ENCODE measurements around the gene CCDC60.

The CCDC60 gene

DNA sequence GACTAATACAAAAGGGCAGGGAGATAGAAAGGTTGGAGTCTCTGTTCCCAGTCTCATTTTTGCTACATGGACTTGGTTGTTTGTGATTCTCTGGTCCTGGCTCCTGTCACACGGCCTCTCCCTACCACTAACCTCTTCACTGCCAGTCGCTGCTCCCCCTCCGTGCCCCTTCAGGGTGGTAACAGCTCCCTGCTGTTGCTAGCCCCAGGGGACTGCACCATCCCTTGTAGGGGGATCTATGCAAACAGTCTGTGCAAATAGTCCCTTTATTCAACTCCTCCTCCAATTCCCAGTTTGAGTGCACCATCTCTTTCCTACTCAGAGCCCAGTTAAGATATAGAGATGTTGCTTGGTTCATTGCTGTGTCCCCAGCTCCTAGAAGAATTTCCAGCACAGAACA lies 51.1 kb downstream of the CCDC60 start:
- DNase-seq, result no peak

DNA sequence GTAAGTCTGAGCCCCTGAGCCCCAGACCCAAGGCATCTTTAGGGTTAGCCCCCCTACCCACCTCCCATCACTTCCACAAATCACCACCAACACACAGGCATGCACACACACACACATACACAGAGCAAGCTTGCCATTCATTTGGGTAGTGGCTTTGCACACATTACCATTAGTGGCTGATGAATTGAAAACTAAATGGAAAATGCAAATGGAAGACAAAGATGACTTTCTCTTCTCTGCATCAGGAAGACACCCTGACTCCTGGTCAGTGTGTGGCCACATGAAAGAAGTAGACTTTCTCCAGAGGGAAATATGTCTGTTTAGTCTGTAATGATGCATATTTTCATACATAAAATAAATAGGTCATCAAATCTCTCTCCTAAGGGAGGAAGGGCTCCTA lies 55.2 kb downstream of the CCDC60 start:
- no peak for DNase-seq

DNA sequence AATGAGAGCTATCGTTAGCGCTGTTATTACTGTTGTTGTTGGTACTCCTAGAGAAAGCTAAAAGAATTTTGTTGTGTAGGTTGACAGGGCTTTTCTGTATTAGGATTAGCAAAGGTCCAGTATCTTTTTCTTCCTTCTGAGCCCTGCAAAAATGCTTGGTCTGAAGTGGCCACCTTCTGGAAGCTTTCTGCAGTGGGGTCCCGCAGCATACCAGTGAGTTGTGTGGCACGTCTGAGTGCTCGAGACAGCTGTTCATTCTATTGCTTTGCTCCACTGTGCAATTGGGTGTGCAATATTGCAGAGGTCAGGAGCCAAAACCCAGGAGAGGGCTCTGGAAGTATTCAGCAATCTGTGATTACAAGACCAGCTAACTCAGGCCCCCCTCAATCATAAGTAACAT lies 57.1 kb downstream of the CCDC60 start:
- DNase-seq, result no peak

DNA sequence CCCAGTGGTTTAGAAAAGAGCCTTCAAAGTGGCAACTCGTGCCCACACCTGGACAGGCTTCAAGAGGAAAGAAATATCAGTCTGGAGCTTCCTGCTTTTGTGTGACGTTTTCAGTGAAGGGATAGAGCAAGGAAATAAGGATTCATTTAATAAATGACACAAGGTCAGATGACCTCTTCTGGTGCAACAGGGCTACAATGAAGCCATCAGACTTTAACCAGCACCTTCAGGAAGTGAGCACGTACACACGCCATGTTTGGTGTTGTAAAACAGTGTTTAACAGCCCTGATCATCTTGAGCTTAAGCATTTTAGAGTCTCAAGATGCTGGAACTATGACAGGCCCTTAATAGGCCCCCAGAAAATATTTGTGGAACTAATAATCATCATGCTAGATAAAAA lies 59.1 kb downstream of the CCDC60 start:
- no peak for DNase-seq

DNA sequence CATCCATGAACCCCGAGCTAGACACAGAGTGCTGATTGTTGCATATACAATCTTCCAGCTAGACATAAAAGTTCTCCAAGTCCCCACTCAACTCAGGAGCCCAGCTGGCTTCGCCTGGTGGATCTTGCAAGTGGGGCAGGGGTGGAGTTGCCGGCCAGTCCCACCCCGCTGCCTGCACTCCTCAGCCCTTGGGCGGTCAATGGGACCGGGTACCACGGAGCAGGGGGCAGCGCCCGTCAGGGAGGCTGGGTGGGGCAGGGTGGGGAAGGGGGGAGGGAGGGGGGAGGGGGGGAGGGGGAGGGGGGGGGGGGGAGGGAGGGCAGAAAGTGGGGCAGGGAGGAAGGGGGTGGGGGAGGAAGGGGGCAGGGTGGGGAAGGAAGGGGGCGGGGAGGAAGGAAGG lies 63.0 kb downstream of the CCDC60 start:
- DNase-seq, result no peak

DNA sequence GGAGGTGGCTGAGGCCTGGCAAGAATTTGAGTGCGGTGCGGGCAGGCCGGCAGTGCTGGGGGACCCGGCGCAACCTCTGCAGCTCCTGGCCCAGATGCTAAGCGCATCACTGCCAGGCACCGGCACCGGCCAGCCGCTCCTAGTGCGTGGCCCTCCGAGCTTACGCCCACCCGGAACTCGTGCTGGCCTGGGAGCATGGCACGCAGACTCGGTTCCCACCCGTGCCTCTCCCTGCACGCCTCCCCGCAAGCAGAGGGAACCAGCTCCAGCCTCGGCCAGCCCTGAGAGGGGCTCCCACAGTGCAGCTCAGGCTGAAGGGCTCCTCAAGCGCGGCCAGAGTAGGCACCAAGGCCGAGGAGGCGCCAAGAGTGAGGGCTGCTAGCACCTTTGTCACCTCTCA lies 63.7 kb downstream of the CCDC60 start:
- DNase-seq, result no peak

DNA sequence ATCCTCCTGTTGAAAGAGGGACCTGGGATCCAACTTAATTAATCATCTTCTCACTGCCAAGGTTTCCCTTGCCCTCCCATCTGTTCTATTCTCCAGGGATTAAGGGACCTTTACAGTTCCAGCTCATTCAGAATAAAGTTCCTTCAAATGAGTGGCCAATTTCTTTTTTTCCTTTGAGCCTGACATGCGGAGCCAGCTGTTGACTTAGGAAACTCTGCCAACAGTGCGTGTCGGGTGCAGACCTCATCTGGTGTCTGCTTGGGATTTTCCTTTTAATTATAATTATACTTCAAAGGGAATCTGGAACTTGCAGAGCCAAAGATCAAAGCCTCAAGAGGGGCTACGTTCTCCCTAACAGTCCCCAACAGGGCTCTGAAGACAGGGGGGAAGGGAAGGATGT lies 64.8 kb downstream of the CCDC60 start:
- DNase-seq, result no peak

DNA sequence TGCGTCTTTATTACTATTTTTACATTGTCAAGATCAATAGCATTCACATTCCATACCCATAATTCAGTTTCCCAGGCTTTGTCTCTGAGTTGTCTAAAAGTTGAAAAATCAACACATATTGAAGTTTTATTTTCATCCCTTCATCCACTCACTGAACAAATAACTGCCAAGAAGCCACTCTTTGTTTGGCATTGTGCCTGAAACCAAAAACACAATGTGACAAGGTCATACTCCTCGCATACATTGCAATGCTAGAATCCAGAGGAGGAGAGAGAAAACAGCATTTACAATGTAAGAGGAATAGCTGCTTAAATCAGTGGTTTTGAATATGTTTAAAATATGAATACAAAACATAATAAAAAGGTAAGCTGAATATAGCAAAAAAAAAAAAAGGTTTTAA lies 71.8 kb downstream of the CCDC60 start:
- DNase-seq, result no peak

DNA sequence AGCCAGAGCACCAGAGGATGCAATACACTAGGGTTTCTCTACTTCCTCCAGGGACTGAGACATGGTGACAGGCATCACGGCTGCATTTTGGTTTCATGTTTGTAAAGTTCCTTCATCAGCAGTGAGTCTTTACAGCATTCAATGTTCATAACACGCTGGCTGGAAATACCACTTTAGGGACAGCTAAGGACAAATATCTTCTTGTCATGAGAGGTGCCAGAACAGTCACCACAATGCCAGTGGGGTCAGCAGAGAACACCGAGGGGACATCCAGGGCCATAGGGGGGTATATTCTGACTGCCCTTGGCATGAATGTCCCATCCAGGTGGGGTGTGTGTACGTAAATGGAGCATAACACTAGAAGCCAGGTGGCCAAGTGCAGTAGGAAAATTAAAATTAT lies 72.3 kb downstream of the CCDC60 start:
- no peak for DNase-seq

DNA sequence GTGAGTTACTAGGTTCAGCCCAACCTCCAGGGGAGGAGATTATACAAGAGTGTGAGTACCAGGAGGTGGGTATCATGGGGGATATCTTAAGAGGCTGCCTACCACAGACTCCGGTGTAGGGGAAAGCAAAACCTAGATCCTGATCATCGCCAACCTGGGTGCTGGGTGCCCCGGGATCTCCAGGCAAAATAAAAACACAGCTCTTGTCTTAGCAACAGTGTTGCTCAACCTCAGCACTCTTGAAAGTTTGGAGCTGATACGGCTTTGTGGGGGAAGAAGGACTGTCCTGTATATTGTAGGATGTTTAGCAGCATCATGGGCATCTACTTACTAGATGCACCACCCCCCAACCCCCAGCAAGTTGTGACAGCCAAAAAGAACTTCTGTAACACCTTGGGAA lies 74.5 kb downstream of the CCDC60 start:
- no peak for DNase-seq

DNA sequence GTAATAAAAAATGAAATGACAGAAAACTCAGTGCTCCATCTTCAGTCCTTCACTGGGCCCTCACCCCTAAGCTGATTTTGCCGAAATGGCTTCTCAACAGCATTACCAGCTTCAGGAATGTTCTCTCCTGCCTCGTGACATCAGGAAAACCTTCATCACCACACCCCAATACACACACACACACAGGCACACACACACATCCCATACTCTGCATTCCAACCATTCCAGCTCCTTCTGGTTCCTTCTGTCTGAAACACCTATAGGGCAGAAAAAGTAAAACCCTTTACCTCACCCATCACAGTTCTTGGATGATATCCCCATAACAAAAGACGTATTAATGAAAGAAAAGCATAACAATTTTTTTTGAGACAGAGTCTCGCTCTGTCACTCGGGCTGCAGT lies 75.9 kb downstream of the CCDC60 start:
- no peak for DNase-seq

DNA sequence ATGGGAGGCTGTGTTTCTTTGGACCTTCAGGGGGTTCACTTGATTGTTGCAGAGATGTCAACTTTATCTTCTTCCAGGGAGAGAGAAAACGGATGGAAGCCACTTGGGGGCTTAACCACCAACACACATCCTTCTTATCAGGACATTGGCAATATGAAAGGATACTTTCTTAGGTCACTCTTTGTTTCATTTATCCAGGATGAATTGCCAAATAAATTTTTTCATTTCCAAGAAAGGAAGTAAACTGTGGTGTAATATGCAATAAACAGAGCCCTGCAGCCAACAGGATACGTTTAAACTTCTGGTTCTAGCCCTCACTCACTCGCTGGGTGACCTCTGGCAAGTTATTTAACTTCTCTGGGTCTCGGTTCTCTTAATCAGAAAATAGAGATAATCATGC lies 77.8 kb downstream of the CCDC60 start:
- DNase-seq, result no peak

DNA sequence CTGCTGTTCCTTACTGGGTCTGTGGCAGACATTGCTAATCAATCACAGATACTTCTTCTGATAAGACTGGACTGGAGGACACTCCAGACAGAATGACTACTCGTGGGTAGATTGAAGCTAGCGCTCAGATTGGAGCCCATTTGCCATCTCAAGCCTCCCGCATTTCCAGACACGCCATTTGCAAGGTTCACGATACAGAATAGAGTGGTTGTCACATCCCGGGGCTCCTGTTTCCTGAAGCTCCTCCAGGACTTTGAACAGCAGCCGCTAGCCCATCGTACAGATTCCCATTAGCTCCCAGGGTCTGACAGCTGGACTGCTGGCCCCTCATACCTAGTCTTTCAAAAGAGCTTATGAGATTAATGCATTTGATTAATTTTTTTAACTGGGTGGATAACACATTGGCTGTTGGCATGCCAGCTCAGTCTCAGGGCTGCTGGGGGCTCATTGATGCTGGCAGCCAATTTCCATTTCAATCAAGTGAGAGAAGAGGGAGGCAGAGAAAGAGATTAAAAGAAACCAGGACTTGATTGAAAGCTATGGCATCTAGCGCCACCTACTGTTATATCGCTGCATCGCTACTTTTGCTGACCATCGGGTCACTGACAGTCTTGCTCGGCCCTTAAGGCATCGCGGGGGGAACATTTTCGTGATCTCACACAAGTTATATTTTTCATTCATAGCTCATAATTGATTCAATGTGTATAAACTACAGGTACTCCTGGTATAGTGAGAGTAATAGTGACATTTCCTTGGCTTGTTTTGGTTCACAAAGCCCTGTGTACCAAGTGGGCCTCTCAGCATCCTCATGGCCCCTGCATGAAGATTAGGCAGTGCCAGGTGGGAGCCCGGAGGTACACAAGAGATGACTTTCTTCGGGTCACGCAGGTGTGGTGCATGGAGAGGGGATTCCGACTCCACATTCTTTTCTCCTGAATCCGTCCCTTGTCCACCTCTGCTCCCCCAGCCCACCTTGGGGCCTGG lies 78.6 kb downstream of the CCDC60 start:
- DNase-seq, result peak; percentile 61

DNA sequence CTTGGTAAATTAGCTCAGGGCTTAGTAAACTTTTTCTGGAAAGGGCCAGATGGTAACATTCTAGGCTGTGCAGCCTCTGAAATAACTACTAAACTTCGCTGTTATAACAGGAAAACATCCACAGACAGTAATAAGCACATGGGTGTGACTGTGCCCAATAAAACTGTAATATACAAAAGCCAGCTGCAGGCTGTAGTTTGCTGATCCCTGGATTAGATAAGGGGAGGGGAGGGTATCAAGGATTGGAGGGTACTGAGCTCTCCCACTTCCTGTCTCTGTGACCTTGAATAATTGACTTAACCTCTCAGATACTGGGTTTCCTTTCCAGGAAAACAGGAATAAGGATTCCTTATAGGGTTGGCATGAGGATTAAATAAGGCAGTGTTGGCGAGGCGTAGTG lies 81.2 kb downstream of the CCDC60 start:
- DNase-seq, result no peak

DNA sequence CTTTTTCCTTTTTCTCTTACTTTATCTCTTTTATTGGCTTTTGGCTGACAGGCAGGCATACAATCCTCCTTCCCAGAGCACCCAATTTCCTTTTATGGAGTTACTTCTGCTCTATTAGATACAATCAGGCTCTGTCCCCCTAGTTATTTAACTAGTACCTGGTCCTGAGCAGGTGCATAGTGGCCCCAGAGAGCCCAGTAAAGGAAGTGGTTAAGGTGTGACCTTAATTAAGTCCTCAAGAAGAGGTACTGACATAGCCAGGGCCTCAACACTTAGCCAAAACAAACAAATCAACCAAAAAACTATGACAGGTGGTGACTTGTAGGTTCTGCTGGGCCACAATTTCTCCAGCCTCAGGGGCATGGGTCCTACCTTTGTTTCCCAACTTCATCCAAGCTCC lies 82.9 kb downstream of the CCDC60 start:
- DNase-seq, result no peak

DNA sequence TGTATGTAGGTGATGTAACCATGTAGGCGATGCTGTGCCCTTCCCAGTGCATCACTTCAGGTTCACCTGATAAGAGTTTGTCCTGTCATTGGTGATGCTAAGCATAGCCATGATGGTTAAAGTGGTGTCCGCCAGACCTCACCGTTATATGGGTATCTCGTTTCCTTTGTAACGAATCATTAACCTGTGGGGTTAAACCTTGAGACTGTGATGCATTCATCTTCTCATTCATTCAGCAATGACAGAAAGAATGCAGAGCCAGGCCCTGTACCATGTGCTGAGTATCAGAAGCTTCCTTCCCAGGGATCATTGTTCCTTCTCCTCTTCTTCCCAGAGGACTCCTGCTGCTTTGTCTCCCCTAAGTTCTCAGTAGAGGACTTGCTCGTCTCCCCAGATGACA lies 84.9 kb downstream of the CCDC60 start:
- no peak for DNase-seq

DNA sequence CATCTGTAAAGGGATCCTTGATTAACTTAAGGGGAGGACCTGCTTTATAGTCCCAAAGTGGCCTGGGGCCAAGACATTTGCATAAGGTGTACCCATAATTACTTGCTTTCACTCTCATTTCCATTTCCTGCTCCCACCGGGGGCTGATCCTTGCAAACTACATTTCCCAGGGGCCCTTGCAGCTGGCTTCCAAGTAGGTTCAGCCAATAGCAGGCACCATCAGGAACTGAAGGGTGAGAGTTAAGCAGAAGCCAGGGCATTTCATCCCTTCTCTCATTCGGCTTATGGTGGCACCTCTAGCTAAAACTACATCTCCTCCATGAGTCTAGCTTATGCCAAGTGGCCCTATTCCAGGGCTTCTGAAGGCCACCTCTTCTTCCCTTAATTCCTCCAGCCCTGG lies 88.8 kb downstream of the CCDC60 start:
- DNase-seq, result peak; percentile 5

DNA sequence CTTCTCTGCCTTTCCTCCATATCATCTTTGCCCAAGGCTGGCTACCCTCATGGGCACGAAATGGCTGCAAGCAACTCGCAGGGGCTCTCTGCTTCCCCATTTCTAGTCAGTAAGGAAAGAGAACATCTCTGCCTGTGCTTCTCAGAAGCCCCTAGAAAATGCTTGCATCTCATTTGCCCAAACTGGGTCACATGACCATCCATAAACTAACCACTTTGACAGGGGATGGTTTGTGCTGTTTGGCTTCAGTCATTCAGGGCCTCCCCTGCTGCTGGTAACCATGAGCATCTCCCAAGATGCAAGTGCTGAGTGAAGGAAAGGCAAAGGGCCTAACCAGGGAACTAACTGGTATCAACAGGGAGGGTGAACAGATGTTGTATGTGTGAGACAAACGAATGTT lies 91.1 kb downstream of the CCDC60 start:
- DNase-seq, result no peak

DNA sequence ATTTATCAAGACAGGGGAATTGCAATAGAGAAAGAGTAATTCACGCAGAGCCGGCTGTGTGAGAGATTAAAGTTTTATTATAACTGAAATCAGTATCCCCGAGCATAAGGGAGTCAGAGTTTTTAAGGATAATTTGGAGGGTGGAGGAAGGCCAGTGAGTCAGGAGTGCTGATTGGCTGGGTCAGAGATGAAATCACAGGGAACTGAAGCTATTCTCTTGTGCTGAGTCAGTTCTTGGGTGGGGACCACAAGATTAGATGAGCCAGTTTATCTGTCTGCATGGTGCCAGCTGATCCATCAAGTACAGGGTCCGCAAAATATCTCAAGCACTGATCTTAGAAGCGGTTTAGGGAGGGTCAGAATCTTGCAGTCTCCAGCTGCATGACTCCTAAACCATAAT lies 96.6 kb downstream of the CCDC60 start:
- DNase-seq, result no peak

DNA sequence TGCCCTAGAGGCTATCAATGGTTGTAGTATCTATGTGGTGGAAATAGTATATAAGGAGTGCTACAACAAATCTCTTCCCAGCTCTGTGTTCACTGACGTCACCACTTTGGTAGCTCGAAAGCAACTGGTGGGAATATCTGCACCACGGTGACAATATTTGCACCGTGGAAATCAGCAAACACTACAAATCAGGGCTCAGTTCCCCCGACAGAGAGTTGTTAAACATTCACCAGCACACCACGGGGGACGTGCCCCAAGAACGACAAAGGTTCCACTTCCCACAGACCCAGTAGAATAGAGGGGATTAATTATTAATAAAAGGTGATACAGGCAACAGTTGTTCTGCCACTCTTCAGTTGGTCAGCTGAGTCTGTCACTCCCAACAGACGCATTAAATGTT lies 98.4 kb downstream of the CCDC60 start:
- DNase-seq, result no peak

DNA sequence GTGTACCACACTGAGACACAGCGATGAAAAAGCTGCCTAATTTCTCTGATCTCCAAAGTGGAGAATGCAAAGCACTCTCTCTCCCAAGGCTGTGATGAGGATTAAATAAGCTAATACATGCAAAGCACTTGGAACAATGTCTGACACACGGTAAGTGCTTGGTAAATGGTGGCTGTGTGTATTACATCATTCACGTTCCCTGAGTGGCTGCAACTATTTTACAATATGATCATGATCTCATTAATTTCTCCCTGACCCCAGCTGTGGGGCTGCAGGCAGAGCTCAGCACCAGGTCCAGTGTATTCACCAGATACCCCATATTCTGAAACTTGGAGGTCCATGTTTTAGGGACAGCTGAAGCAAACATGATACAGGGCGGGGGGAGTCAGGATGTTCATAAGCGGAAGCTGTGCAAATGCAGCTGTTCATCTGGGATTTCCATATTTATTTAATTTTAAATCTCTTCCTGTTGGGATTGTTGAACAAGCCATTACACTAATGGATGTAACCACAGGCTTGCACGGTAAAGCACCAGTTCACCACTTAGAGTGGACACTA lies 106.4 kb downstream of the CCDC60 start:
- DNase-seq, result no peak

DNA sequence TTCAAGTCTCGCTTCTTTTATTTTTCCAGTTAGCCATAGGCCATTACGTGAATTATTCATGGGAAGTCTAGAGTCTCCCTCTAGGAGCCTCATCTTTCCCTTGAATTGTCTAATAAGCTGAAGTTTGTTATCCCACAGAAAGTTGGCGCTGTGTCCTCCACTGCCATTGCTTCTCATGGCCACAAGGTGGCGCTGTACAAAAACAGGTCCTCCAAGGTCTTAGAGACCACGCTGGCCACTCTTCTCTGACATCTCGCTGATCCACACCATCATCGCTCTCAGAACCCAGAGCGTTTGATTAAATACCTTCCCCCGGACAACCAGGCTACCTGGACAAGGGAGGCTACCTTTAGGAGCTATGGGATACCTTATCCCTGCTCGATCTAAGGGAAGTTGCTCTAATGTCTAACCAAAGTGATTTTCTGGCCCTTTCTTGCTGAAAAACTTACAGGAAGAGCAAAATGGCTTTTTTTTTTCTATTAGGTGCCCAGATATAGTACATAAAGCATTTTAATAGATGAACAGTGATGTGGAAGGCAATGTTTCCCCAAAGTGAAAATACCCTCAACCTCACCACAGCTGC lies 110.0 kb downstream of the CCDC60 start:
- peak; percentile 62 for DNase-seq

DNA sequence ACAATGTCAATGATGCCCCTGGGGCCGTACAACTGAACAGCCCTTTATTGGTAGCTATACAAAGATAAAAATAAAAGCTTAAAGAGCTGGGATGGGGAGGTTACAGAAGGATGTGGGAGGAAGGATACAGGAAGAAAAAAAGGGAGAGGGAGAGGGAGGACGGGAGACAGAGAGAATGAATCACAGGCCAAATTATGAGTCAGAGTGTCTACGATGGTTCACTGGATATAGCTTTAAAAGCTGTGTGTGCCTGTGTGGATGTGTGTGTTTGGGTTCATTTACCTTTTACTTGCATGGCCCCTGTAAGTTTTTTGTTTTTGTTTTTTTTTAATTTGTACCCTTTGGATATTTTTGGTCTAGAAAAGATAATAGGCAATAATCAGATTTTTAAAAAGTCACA lies 111.9 kb downstream of the CCDC60 start:
- DNase-seq, result no peak

DNA sequence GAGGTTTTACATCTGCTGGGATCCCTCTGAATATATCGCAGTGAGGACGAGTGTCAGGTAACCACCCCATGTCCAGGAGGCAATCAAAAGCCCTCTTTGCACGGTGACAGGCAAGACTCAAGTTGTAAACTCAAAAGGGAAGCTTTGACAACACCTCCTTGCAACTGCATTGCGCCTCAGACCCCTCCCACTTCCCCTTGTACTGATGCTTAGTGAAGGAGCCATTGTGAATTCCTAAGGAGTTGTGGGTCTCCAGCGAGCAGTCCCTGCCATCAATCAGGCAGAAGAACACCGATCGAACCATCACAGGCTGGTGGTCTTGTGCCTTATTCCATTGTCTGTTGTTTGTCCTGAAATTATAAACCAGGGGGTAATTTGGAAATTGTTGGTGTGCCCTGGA lies 112.6 kb downstream of the CCDC60 start:
- no peak for DNase-seq

All from activated CD4-positive, alpha-beta T cell treated with anti-CD3 and anti-CD28 coated beads, Interleukin-2, Interleukin-6, amounts not matched to agents 100 ng/mL and 50 ng/mL, durations not matched to agents 16 hours and 8 hours (primary cell).